HG03432 (cell line): Measurements from ENCODE around the gene SCN4B.
"Not testable (repeated sequence)": the region's sequence is repeated elsewhere in the genome, so short reads cannot be mapped to it uniquely, and the experiment has no call there.

Source experiments
- ATAC-seq: cut with Tn5 transposase; IDR thresholded peaks from one replicate; pipeline ENCODE4 v1.9.1; 2021; ENCODE audit warnings: mild to moderate bottlenecking, moderate library complexity; ENCODE audit not compliant: unreplicated experiment

The SCN4B gene, protein sequence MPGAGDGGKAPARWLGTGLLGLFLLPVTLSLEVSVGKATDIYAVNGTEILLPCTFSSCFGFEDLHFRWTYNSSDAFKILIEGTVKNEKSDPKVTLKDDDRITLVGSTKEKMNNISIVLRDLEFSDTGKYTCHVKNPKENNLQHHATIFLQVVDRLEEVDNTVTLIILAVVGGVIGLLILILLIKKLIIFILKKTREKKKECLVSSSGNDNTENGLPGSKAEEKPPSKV

GRCh38 chr11:118152552-118153471, at the start of gene SCN4B:
TSS of gene SCN4B (minus strand) at chr11:118152823. CDS start at chr11:118152673, 150 bp downstream.
- ATAC-seq = no peak

DNA sequence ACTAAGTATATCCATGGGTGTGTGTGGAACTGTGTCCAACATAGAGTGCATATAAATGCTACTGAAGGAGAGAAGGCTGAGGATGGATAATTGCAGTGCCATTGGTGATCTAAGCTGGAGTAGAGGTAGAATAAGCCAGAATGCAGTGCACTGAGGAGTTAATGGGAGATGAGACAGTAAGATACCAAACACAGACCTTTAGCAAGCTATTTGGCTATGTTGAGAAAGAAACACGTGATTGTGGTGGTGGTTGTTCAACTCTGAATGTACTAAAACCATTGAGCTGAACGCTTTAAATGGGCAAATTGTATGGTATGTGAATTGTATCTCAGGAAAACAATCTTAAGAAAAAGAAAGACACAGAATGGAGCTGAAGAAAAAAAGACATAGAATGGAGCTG, 49.3 kb upstream of the SCN4B start:
- no peak for ATAC-seq

- ATAC-seq = no peak
Measured at GRCh38 chr11:118200901-118201680, 48.5 kb upstream of the SCN4B start.

- no peak for ATAC-seq
Measured at GRCh38 chr11:118200497-118200896, 47.9 kb upstream of the SCN4B start.

- no peak for ATAC-seq
Measured at GRCh38 chr11:118199135-118199534, 46.5 kb upstream of the SCN4B start.

DNA sequence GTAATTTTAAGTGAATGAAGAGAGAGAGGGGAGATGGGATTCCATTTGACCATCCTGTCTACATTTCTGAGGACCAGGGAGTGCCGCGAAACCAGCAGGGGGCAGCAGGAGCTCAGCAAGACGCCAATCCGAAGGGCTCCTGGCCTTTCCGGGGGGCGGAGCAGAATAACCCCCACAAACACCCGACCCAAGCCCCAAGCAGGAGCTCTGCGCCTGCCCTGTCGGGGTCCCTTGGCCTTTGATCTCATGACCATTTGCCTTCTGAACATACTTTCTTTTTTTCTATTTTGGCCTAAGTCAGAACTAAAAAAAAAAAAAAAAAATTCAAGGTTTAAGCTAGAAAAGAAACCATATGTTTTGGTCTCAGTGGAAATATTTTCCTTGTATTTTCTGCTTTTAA, 45.7 kb upstream of the SCN4B start:
- ATAC-seq = no peak

- ATAC-seq = no peak
Measured at GRCh38 chr11:118194835-118195627, 42.4 kb upstream of the SCN4B start.

DNA sequence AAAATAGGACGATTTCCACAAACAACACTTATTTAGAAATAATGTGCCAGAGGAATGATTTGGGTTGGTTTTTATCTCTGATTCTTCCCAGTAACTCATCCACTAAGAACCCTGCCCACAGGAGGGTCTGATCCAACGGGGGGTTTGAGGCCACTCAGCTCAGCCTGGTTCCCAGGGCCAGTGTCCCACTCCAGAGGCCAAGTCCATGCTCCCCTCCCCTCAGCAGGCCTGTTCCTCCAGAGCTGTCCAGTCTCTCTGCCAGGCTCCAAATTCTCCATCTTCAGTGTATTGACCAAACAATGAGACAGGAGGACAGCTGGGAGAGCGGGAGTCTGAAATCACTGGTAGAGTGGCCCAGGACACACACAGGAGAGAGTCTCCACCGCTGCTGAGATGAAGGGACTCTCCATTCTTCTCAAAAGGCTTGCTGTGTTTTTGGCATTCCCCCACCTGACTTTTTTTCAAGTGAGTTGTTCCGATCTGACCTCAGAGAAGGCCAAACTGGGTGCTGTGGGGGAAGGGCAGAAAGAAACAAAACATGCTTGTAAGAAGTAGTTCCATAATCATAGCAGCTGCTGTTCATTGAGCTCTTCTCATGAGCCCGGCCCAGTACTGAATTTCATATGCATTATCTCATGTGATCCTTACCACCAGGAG, 41.4 kb upstream of the SCN4B start:
- ATAC-seq = no peak

DNA sequence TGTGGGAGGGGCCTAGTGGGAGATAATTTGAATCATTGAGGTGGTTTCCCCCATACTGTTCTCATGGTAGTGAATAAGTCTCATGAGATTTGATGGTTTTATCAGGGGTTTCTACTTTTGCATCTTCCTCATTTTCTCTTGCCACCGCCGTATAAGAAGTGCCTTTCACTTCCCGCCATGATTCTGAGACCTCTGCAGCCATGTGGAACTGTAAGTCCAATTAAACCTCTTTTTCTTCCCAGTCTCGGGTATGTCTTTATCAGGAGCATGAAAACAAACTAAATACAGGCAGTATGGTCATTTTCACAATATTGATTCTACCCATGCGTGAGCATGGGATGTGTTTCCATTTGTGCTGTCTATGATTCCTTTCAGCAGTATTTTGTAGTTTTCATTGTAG, 40.2 kb upstream of the SCN4B start:
- ATAC-seq = not testable (repeated sequence)

DNA sequence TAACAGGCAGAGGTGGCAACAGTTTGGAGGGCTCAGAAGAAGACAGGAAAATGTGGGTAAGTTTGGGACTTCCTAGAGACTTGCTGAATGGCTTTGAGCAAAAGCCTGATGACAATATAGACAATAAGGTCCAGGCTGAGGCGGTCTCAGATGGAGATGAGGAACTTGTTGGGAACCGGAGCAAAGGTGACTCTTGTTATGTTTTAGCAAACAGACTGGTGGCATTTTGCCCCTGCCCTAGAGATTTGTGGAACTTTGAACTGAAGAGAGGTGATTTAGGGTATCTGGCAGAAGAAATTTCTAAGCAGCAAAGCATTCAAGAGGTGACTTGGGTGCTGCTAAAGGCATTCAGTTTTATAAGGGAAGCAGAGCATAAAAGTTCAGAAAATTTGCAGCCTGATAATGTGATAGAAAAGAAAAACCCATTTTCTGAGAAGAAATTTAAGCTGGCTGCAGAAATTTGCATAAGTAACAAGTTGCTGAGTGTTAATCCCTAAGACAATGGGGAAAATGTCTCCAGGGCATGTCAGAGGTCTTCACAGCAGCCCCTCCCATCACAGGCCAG, 38.4 kb upstream of the SCN4B start:
- not testable (repeated sequence) for ATAC-seq

DNA sequence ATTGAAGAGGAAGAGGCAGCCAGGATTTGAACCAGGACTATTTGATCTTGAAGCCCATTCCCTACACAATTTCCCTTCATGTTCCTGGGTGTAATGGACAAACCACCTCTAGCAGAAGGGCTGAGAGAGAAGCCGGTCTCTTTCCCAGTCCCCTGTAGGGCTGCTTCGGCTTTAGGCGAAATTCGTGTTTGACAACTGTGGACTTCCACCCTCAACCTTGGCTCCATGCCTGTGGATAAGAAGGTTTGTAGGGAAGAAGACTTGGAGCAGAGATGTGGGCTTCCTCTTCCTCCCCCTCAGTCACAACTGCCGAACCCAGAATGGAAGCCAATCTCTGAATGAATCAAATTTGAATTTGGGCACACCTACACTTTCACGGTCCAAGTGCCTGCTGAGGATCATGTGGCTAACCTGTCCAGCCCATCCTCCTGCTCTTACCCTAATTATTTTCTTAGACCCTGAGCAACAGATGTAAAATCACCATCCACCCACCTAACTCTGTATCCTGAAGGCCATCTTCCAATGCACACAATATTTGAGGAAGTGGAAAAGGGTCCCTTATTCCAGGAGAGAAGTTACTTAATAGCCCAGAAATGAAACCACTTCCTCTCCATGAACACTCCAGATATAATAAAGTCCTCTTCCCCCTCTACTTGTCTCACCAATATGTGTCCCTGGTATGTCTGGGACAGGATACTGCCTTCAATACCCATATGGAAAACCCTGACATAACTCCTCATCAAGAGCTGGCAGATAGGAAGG, 33.9 kb upstream of the SCN4B start:
- no peak for ATAC-seq

DNA sequence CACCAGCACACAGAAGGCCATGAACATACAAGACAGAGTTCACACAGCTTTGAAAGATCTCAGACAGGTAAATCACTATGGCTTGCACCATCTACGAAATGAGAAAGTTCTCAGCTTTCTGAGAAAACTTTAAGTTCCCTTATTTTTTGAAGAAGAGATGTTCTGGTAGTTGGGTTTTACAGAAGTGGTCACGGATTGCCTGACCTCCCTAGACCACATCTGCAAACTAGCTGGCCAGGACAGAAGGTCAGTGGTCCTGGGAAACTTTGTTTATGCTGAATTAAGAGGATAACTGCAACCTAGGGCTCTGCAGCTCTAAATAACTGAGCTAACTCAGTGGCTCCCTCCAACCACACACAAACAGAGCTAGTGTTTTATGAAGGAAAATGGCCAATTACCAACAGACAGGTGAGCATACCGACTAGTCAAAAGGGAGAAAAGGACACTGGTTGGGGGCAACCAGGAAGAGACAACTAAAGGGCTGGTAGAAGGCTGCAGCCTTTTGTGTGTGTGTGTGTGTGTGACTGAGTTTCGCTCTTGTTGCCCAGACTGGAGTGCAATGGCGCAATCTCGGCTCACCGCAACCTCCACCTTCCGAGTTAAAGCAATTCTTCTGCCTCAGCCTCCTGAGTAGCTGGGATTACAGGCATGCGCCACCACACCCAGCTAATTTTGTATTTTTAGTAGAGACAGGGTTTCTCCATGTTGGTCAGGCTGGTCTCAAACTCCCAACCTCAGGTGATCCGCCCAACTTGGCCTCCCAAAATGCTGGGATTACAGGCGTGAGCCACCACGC, 32.4 kb upstream of the SCN4B start:
- no peak for ATAC-seq

DNA sequence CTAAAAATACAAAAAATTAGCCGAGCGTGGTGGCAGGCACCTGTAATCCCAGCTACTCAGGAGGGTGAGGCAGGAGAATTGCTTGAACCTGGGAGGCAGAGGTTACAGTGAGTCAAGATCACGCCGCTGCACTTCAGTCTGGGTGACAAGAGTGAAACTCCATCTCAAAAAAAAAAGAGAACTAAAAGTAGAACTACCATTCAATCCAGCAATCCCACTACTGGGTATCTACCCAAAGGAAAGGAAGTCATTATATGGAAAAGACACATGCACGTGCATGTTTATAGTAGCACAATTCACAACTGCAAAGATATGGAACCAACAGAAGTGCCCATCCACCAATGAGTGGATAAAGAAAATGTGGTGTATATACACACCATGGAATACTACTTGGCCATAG, 31.1 kb upstream of the SCN4B start:
- ATAC-seq = not testable (repeated sequence)

- no peak for ATAC-seq
Measured at GRCh38 chr11:118180300-118180703, 27.7 kb upstream of the SCN4B start.

DNA sequence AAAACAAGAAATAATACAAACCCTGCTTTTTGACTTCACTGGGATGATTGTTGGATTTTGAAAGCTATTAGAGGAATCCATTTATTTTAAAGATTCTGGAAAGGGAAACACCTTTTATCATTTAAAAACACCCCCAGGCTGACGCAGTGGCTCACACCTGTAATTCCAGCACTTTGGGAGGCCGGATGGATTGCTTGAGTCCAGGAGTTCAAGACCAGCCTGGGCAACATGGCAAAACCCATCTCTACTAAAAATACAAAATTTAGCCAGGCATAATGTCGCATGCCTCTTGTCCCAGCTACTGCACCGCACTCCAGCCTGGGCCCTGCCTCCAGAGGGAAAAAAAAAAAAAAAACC, 24.1 kb upstream of the SCN4B start:
- ATAC-seq = no peak

- no peak for ATAC-seq
Measured at GRCh38 chr11:118175993-118176777, 23.6 kb upstream of the SCN4B start, which contains the start of gene SCN2B. TSS of gene SCN2B (minus strand) at chr11:118176639. CDS start at chr11:118176431, 208 bp downstream.
